Breast epithelium (tissue), 3 donors: Measurements from ENCODE around the gene C9orf72.

ENCODE experiments used
- POLR2A ChIP-seq: fragments of 450-650 bp; IDR thresholded peaks from one replicate; pipeline ENCODE4 v1.6.1; 2016; ENCODE audit warnings: antibody characterized with exemption, mild to moderate bottlenecking, moderate library complexity
- TF ChIP-seq, protein P1 (sequence below), 3 donors: fragments of 450-650 bp; IDR thresholded peaks; one replicate each; pipeline ENCODE4 v1.5.1; 2016 to 2017; ENCODE audit warnings: antibody characterized with exemption in 3 of 3, mild to moderate bottlenecking in 3 of 3, moderate library complexity in 3 of 3

DNA sequence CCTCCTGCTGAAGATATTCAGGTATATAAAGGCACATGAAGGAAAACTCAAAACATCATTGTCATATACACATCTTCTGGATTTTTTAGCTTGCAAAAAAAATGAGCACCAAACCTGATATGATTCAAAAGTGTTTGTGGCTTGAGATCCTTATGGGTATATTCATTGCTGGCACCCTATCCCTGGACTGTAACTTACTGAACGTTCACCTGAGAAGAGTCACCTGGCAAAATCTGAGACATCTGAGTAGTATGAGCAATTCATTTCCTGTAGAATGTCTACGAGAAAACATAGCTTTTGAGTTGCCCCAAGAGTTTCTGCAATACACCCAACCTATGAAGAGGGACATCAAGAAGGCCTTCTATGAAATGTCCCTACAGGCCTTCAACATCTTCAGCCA, 49.0 kb downstream of the C9orf72 start, which contains the start of gene IFNK:
- TF ChIP-seq, protein P1, sequence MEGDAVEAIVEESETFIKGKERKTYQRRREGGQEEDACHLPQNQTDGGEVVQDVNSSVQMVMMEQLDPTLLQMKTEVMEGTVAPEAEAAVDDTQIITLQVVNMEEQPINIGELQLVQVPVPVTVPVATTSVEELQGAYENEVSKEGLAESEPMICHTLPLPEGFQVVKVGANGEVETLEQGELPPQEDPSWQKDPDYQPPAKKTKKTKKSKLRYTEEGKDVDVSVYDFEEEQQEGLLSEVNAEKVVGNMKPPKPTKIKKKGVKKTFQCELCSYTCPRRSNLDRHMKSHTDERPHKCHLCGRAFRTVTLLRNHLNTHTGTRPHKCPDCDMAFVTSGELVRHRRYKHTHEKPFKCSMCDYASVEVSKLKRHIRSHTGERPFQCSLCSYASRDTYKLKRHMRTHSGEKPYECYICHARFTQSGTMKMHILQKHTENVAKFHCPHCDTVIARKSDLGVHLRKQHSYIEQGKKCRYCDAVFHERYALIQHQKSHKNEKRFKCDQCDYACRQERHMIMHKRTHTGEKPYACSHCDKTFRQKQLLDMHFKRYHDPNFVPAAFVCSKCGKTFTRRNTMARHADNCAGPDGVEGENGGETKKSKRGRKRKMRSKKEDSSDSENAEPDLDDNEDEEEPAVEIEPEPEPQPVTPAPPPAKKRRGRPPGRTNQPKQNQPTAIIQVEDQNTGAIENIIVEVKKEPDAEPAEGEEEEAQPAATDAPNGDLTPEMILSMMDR (IDR thresholded peaks at IDR 0.05), result no peak
- TF ChIP-seq POLR2A, result no peak
